Measurements from ENCODE around the gene PDCD1LG2. TPM values are rescaled to one million over a fixed set of nuclear protein-coding genes. Genes with fewer than 3 reads are reported as not detected.
A peak's percentile ranks its signal among the peaks of the same experiment; 100 is the strongest.

PDCD1LG2 gene
- total RNA-seq, 1 experiment from 2014 or later, result 18.4 TPM

GRCh38 chr9:5529683-5530221 is 19.4 kb downstream of the PDCD1LG2 start:
- Histone ChIP-seq H3K4me3 (no peak overlapping the region), H3K9me3 (replicated peaks) (no peaks in the 10 kb centered on the region), H3K27me3 (replicated peaks) (no peaks in the 10 kb centered on the region), H3K27ac (peak overlapping the region; percentile 64; the same call in 1 of the 2 replicates), H3K4me1 (replicated peaks) (peaks cover 31% of the 10 kb centered on the region), H3K36me3 (no peaks in the 10 kb centered on the region)
- peak; percentile 39 to 67 for DNase-seq (ENCODE audit: low read depth in 1 of 2, low spot score in 2 of 2)

- no peak for DNase-seq (ENCODE audit: low read depth in 1 of 2, low spot score in 2 of 2)
- Histone ChIP-seq H3K36me3 (0 out of 2 replicates have a peak, but pooled peaks cover 5% of the 10 kb centered on the region), H3K27ac (no peak overlapping the region)
Measured at GRCh38 chr9:5531101-5531882, 21.0 kb downstream of the PDCD1LG2 start.

GRCh38 chr9:5532306-5532705 is 22.0 kb downstream of the PDCD1LG2 start:
- Histone ChIP-seq H3K4me1 (replicated peaks) (peaks cover 31% of the 10 kb centered on the region), H3K27ac (no peak overlapping the region), H3K27me3 (replicated peaks) (no peaks in the 10 kb centered on the region), H3K4me3 (no peak overlapping the region), H3K9me3 (replicated peaks) (no peaks in the 10 kb centered on the region), H3K36me3 (0 out of 2 replicates have a peak, but pooled peaks cover 7% of the 10 kb centered on the region)
- DNase-seq (ENCODE audit: low read depth in 1 of 2, low spot score in 2 of 2), result no peak

More at GRCh38 chr9:5531101-5531882, 21.0 kb downstream of the PDCD1LG2 start:
- Histone ChIP-seq H3K27me3 (replicated peaks) (no peaks in the 10 kb centered on the region), H3K4me1 (replicated peaks) (peaks cover 31% of the 10 kb centered on the region), H3K4me3 (no peak overlapping the region), H3K9me3 (replicated peaks) (no peaks in the 10 kb centered on the region)

GRCh38 chr9:5532790-5533189 is 22.5 kb downstream of the PDCD1LG2 start:
- H3K4me3 ChIP-seq, result no peak overlapping the region
- no peak for DNase-seq (ENCODE audit: low read depth in 1 of 2, low spot score in 2 of 2)
- no peak overlapping the region for H3K27ac ChIP-seq
- H3K27me3 ChIP-seq (replicated peaks), result no peaks in the 10 kb centered on the region
- 0 out of 2 replicates have a peak, but pooled peaks cover 7% of the 10 kb centered on the region for H3K36me3 ChIP-seq
- H3K4me1 ChIP-seq (replicated peaks), result peaks cover 31% of the 10 kb centered on the region
- no peaks in the 10 kb centered on the region for H3K9me3 ChIP-seq (replicated peaks)

- no peak for DNase-seq (ENCODE audit: low read depth in 1 of 2, low spot score in 2 of 2)
- Histone ChIP-seq H3K4me3 (no peak overlapping the region), H3K27ac (no peak overlapping the region), H3K9me3 (replicated peaks) (no peaks in the 10 kb centered on the region), H3K27me3 (replicated peaks) (no peaks in the 10 kb centered on the region), H3K36me3 (peaks cover 7% of the 10 kb centered on the region; the same call in 1 of the 2 replicates), H3K4me1 (replicated peaks) (no peaks in the 10 kb centered on the region)
Measured at GRCh38 chr9:5536684-5537083, 26.4 kb downstream of the PDCD1LG2 start.

- no peak overlapping the region for H3K27ac ChIP-seq
- H3K36me3 ChIP-seq, result no peaks in the 10 kb centered on the region; the same call in 1 of the 2 replicates
- H3K9me3 ChIP-seq (replicated peaks), result no peaks in the 10 kb centered on the region
- H3K4me3 ChIP-seq, result no peak overlapping the region
- no peaks in the 10 kb centered on the region for H3K27me3 ChIP-seq (replicated peaks)
- no peak for DNase-seq (ENCODE audit: low read depth in 1 of 2, low spot score in 2 of 2)
- no peaks in the 10 kb centered on the region for H3K4me1 ChIP-seq (replicated peaks)
Measured at GRCh38 chr9:5543875-5544702, 33.8 kb downstream of the PDCD1LG2 start.

DNA sequence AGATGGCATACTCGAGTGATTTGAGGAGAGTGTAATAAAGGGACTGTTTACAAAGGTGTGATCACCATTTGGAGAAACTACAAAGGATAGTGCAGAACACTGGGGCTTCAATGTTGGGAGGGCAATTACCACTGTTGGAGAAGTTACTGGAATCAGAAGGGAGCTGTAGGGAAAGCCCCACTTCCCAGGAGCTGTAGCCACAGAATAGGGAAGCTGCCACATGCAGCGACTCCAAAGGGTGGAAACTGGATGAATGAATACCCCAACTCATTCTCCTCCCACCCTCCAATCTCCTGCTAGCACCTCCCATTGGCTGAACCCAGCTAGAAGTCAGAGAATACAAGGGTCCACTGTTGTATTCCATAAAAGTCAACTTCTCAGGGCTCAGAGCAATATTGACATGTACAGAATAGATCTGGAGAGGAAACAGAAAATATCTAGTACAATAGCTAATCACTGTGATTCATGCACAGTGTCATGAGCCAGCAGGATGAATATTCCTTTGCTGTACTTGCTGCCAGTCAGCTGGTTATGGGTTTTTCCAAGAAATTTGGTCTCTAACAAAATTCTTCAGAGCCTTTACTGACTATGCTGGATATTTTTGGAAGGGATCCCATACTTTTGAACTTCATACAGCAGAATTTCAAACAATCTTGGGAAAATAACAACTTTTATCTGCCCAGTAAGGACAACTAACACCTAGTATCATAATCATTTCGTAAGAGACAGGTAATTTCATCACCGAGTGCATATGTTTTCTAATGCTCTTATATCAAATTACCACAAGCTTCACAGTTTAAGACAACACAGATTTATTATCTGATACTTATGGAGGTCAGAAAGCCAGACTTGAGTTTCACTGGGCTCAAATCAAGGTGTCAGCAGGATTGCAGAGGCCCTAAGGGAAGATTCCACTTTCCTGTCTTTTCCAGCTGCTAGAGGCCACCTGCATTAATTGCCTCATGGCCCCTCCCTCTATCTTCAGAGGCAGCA is 39.6 kb downstream of the PDCD1LG2 start:
- 0 out of 2 replicates have a peak, but pooled peaks cover 3% of the 10 kb centered on the region for H3K36me3 ChIP-seq
- peaks cover 28% of the 10 kb centered on the region for H3K4me1 ChIP-seq (replicated peaks)
- no peaks in the 10 kb centered on the region for H3K9me3 ChIP-seq (replicated peaks)
- H3K4me3 ChIP-seq, result no peak overlapping the region
- no peak for DNase-seq (ENCODE audit: low read depth in 1 of 2, low spot score in 2 of 2)
- H3K27ac ChIP-seq, result no peak overlapping the region
- H3K27me3 ChIP-seq (replicated peaks), result no peaks in the 10 kb centered on the region

- Histone ChIP-seq H3K4me1 (replicated peaks) (peaks cover 28% of the 10 kb centered on the region), H3K27me3 (replicated peaks) (no peaks in the 10 kb centered on the region), H3K27ac (no peak overlapping the region), H3K36me3 (0 out of 2 replicates have a peak, but pooled peaks cover 3% of the 10 kb centered on the region), H3K4me3 (no peak overlapping the region), H3K9me3 (replicated peaks) (no peaks in the 10 kb centered on the region)
- no peak for DNase-seq (ENCODE audit: low read depth in 1 of 2, low spot score in 2 of 2)
Measured at GRCh38 chr9:5551368-5552150, 41.2 kb downstream of the PDCD1LG2 start.

DNA sequence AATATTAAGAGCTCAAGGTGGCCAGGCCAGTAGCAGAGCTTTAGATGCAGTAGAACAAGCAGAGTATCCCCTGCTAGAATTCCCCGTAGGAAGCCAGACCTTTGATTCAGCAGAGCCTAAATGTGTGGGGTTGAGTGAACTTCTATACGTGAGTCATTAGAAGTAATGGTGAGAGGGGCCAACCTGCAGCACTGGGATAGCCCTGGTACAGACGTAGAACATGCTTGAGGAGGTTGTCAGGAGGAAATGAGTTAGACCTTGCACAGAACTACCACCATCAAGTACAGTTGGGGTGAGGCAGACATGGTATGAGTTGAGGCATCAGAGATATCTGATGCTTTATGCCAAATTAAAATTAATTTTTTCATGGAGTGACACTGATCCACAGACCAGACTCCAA is 42.0 kb downstream of the PDCD1LG2 start:
- peak overlapping the region; percentile 65; the same call in 1 of the 2 replicates for H3K27ac ChIP-seq
- H3K4me1 ChIP-seq (replicated peaks), result peaks cover 28% of the 10 kb centered on the region
- H3K4me3 ChIP-seq, result no peak overlapping the region
- no peaks in the 10 kb centered on the region for H3K9me3 ChIP-seq (replicated peaks)
- H3K27me3 ChIP-seq (replicated peaks), result no peaks in the 10 kb centered on the region
- 0 out of 2 replicates have a peak, but pooled peaks cover 3% of the 10 kb centered on the region for H3K36me3 ChIP-seq
- no peak for DNase-seq (ENCODE audit: low read depth in 1 of 2, low spot score in 2 of 2)

DNA sequence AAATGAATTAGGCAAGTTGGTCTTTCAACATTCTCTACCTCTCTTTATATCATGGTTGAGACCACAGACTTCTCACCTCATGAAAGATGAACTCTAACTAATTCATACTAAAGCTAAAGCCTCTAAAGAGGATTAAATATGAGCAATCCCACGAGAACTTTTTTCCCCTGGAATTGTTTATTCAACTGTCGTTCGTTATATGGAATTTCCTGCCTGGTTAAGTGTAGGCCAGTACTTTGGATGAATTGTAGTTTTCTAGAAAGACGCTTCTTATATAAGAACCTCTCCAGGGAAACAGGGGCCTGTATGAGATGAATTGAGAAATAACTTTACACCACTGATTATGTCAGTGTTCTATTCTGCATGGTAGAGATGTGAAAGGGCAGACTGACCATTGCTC is 42.9 kb downstream of the PDCD1LG2 start:
- DNase-seq (ENCODE audit: low read depth in 1 of 2, low spot score in 2 of 2), result peak in 1 of 2 experiments; percentile 35
- H3K36me3 ChIP-seq, result 0 out of 2 replicates have a peak, but pooled peaks cover 3% of the 10 kb centered on the region
- no peaks in the 10 kb centered on the region for H3K9me3 ChIP-seq (replicated peaks)
- peaks cover 28% of the 10 kb centered on the region for H3K4me1 ChIP-seq (replicated peaks)
- no peaks in the 10 kb centered on the region for H3K27me3 ChIP-seq (replicated peaks)
- H3K4me3 ChIP-seq, result no peak overlapping the region
- H3K27ac ChIP-seq, result peak overlapping the region; percentile 65

GRCh38 chr9:5554254-5554653 is 43.9 kb downstream of the PDCD1LG2 start:
- peaks cover 28% of the 10 kb centered on the region for H3K4me1 ChIP-seq (replicated peaks)
- no peaks in the 10 kb centered on the region for H3K27me3 ChIP-seq (replicated peaks)
- H3K4me3 ChIP-seq, result no peak overlapping the region
- 0 out of 2 replicates have a peak, but pooled peaks cover 7% of the 10 kb centered on the region for H3K36me3 ChIP-seq
- no peaks in the 10 kb centered on the region for H3K9me3 ChIP-seq (replicated peaks)
- no peak for DNase-seq (ENCODE audit: low read depth in 1 of 2, low spot score in 2 of 2)
- peak overlapping the region; percentile 45; the same call in 1 of the 2 replicates for H3K27ac ChIP-seq

- no peaks in the 10 kb centered on the region for H3K9me3 ChIP-seq (replicated peaks)
- peaks cover 28% of the 10 kb centered on the region for H3K4me1 ChIP-seq (replicated peaks)
- DNase-seq (ENCODE audit: low read depth in 1 of 2, low spot score in 2 of 2), result no peak
- H3K27me3 ChIP-seq (replicated peaks), result no peaks in the 10 kb centered on the region
- no peak overlapping the region for H3K4me3 ChIP-seq
- H3K27ac ChIP-seq, result no peak overlapping the region
- H3K36me3 ChIP-seq, result 0 out of 2 replicates have a peak, but pooled peaks cover 7% of the 10 kb centered on the region
Measured at GRCh38 chr9:5556101-5556705, 45.9 kb downstream of the PDCD1LG2 start.

Data from SJSA1 (cell line).